DMS79 (cell line): ENCODE results near the gene VEPH1.

Experiments used
- DNase-seq: peaks from one replicate; lab custom pipeline; 2025; lab: John Stamatoyannopoulos, UW

VEPH1 gene

DNA sequence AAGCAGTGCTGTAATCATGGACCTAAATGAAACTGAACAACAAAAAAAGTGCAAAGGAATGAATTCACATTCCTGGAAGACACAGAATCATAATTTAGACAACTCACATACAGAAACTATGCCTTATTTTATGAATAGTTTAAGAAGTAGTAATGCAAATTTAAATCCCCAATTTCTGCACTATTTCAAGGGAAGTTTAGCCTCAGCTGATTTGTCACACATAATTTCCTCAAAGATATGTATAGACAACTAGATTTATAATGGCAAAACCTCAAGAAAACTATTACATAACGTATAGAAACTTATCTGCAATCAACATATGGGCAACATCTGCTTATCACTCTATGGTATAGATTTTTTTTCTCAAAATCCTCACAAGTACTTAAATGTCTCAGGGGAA, 74.4 kb downstream of the VEPH1 start:
- DNase-seq: no peak

DNA sequence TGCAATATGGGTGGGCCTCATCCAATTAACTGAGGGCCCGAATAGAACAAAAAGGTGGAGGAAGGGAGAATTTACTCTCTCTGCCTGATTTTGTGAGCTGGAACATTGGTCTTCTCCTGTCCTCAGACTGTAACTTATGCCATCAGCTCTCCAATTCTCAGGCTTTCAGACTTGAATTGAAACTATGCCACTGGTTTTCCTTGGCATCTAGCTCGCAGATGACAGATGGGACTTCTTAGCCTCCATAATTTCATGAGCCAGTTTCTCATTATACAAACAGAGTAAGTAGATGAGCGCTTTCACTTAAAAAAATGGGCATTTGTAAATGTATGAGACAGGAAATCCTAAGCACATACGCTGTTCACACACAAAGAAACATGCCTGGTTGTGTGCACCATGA, 75.3 kb downstream of the VEPH1 start:
- DNase-seq: no peak

DNA sequence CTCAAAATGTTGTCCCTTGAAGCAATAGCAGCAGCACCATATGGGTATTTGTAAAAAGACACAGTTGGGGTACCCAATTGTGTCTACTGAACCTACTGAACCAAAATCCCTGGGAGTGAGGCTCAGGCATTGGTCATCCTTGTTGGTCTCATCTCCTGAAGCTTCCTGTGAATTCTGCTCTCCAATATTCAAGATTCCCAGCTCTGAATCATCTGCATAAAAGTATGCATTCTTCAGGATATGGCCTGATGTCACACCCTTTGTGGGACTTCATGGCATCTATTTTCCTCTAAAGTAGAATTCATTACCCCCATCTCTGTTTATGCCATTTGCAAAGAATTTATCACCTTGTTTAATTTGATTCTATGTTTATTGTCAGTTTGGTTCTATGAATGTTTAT, 79.9 kb downstream of the VEPH1 start:
- DNase-seq: no peak

DNA sequence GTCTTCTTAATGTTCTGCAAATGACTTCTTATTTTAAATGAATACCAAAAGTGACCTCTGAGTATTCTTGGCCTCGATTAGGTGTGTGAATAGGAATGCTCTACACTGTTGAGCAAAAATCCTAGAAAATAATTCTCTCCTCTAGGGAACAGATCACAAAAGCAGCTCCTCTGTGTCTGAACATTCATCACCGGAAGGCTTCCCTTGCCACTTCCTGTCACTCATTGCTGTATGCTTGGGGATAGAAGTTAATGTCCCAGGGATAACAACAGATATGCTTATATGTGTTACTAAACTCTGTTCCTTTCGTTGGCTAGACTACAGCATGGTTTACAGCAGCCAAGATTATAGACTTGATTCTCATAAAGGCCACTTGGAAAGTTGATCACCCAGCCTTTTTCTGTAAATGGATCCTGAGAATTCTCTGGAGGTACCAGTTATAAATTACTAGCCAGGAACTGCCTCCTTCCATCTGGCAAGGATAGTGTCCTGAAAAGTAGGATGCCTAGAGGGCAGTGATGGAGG, 82.5 kb downstream of the VEPH1 start:
- no peak for DNase-seq

DNA sequence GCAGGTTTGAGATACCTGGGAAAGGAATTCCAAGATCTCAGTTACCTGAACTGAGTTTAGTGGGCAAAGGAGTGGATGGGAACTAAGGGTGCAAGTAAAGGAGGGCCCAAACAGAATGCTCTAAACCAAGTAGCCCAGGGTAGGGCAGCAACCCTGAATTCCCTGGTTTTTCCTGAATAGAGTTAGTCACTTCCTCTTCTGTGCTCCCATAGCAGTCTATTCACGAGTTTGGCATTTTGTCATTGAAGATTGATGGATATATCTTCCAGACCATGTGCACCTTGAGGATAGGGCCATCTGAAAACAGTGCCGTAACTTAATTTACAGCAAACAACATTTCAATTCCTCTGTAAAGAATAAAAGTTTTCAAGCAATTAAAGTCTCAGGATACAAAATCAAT, 85.1 kb downstream of the VEPH1 start:
- DNase-seq: no peak

DNA sequence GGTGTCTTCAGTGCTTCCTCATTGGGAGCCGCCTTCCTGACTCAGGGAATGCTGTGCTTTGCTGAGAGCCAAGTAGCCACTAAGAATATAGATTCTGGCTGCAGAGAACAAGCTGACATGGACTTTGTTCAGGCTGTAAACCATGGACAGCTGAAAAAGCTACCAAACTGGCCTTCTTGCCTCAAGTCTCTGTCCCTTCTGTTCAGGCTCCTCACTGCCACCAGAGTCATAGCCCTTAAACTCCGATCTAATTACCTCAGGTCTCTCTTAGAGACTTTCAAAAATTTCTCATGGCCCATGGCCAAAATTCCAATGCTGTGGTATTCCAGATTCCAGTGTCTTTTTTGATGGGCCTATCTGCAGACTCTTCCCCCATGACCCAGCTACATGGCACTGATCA, 86.0 kb downstream of the VEPH1 start:
- DNase-seq: no peak

DNA sequence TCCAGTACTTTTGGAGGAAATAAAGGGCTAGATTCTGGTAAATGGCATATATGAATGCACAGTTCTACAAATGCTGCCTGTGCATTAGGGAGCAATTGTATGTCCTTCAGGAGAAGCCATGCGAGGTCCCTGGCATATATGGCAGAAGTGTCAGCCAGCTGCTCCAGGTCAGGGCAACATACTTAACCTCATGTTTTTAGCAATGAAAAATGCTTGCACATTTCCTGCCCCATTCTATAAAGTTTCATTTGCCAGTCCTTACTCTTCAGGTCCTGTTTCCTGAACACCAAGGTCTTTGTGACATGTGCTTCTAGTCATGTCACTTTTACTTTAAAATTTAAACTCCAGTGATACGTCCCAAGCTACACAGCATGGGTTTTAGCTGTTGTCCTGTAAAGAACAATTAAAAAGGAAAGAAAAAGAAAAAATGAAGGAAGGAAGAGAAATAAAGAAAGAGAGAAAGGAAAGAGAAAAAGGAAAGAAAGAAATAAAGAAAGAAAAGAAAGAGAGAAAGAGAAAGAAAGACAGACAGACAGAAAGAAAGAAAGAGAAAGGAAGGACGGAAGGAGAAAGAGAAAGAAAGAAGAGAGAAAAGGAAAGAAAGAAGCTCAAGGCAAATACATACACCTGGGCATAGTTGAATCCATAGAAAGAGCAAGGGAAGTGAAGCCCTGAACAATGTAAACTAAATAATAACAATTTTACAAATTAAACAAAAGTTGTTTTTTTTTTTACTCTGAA, 86.7 kb downstream of the VEPH1 start:
- DNase-seq: no peak

DNA sequence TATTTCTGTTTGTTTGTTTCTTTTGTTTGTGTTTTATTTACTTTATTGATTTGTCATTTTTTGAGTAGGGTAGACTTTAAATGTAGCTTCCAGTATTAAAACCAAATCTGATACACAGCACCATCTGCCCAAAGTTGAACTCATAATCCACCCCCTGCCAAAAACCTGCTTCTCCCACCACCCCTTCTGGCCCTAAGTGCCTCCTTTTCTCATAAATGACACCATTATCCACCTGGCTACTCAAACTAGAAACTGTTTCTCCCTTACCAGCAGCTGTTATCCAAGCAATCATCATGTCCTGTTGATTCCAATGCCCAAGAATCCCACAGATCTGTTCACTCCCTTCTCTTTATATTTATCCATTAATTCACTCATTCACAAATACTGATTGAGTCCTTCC, 88.4 kb downstream of the VEPH1 start:
- no peak for DNase-seq

DNA sequence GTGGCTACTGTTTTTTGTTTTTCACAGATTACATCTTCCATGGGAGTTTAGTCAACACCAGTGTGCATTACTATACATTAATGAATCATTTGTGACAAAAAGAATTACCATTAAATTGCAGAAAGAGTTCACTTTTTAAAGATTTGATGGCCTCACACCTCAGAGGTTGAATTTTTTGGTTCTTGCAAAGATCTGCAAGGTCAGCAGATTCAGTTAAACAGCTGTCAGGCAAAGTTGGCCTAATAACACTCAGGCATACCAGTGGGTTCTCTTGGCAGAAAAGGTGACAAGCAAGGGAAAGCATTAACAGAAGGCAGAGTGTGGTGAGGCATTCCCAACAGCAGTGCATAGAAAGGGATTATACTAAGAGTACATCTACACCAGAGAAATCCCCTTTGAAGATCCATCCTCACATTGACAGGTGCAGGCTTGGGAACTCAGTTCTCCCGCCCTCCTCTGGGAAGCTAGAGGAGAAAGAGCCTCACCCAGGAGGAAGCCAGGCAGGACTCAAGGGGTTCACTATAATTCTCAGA, 90.8 kb downstream of the VEPH1 start:
- no peak for DNase-seq

DNA sequence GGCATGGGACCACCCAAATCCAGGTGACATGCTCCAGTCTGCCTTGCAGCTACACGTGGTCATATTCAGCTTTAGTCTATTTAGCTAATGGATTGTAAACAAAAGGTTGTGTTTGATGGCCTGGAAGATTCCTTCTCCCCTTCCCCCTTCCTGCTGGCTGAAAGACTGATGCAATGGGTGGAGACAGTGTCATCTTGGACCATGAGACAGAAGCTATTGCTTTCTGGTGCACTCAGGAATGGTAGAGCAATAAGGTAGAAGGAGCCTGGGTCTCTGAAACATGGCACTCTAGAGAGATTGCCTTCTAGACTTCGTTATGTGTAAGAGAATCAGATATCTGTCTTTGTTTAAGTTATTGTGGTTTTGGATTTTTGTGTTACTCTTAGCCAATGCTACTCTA, 92.3 kb downstream of the VEPH1 start:
- no peak for DNase-seq

DNA sequence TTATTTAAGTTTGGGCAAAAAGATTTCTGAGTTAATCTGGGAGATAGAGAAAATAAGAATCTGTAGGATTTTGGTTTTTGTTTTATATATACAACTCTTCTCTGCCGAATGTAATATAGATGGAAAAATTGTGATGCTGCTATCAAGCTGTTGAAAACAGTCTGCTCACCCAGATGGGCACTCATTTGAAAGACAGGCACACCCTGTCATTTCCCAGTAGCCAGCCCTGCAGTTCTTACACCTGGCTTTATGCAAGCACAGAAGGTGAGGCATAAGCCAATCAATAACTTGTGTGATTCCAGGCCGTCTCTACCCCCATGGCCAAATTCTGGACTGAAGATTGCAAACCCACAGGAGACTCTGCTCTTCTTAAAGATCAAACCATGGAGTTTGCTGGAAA, 93.7 kb downstream of the VEPH1 start:
- DNase-seq: no peak

DNA sequence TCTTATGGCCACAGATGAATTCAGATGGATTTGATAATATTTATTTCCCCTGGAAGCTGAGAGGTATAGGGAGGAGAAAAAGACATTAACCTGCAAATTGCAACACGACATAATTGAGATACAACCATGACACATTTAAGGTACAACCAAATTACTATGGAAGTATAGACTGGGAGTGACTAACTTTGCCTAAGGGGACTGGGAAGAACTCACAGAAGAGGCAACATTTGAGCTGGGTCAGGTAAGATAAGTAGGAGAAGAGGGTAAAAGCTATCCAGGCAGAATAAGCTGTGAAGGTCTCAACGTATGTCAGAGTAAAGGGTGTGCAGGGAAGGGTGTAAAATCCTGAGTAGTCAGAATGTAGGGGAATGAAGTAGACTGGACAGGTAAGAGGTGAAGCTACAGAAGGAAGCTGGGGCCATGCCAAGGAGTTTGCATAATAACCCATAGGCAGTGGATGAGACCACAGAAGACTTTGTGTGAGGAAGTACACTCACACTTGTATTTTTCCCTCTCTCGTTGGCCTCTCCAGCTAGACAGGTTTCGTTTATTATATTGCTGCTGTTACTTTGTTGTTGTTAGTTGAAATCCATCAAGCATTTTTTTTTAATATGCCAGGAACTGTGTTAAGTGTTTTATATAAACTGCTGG, 94.6 kb downstream of the VEPH1 start:
- DNase-seq: no peak

DNA sequence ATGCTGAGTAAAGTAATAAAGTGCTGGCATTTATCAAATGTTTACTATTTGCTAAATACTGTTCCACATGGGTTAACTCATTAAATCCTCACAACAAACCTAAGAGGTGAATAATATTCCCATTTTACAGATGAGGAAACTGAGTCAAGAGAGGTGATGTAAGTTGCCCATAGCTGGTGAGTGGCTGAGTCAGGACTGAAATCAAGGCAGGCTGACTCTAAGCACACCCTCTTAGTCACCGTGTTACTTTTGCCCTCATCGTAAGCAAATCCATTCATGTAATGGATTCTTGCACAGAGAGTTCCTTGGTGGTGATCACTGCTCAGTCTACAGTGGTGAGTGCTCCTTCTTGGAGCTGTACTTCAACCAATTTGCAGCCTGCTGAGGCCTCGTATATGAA, 95.4 kb downstream of the VEPH1 start:
- DNase-seq: no peak

DNA sequence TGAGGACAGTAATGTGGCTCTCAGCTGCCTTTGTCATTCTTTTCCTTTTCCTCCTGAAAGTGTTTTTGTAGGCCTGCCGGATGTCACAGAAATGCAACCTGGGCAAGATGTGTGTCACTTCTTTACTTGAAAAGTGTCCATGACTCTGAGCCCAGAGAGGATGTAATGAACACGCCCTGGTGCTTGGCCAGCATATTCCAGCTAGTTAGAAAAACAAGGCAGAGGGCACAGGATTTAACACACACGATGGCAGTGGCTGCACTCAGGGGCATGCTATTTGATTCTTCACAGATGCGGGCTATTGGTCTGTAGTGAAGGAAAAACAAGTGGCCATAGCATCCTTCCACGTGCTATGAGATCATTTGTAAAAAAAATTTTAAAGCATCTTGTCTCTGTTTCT, 96.8 kb downstream of the VEPH1 start:
- no peak for DNase-seq

DNA sequence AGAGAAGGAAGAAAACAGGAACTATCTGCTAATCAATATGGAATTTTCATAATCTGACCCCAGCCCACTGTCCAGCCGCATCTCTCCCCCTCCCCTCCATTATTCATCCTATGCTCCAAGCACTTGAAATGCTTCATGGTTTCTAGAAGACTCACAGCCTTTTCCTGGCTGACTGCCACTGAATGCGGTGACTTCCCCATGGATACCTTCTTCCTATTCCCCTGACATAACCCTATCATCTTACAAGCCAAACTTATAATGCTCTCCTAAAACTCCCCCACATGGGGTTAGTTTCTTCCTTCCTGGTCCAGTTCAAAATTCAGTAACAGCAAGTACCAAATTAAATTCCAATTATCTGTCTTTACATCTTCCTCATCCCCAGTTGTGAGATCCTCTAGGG, 97.8 kb downstream of the VEPH1 start:
- DNase-seq: no peak

DNA sequence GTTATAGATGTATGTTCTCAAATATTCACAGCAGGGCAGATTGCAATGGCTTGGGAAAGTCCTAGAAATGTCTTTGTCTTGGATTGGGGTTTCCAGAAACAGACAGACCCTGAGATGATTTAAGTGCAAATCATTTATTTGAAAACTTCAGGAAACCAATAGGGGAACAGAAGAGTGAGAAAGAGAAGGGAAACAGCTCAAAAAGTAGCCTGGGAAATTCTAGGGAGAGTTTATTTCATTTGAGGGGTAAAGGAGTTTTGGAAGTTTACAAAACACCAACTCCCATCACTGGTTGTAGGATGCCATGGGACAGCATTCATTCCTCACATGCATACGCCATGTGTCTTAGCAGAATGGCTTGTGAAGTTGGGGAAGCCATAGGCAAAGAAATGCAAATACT, 98.8 kb downstream of the VEPH1 start:
- DNase-seq: no peak

DNA sequence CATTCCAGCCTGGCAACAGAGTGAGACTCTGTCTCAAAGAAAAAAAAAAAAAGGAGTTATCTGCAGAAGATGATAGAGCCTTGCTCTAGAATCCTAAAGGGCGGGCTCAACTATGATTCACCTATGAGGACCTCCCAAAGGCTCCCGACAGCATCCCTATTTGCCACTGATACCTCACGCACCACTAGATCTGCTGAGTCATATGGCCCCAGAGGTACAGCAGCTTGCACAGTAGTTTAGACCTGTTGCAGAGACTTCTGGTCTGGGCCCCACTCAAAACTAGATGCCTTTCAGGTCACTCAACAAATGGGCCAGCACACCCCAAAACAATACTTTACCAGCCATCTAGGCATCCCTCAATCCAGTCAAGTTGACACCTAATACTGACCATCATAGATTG, 104.6 kb downstream of the VEPH1 start:
- no peak for DNase-seq

DNA sequence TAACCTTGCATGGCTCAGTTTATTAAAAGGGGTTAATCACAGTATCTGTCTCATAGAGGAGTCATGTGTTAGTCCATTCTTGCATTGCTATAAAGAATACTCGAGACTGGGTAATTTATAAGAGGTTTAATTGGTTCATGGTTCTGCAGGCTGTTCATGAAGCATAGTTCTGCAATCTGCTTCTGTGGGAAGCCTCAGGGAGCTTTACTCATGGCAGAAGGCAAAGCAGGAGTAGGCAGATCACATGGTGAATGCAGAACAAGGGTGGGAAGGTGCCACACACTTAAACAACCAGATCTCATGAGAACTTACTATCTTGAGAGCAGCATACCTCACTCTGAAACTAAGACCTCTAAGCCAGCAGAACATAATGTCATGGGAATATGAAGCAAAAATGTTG, 108.8 kb downstream of the VEPH1 start:
- DNase-seq: no peak

DNA sequence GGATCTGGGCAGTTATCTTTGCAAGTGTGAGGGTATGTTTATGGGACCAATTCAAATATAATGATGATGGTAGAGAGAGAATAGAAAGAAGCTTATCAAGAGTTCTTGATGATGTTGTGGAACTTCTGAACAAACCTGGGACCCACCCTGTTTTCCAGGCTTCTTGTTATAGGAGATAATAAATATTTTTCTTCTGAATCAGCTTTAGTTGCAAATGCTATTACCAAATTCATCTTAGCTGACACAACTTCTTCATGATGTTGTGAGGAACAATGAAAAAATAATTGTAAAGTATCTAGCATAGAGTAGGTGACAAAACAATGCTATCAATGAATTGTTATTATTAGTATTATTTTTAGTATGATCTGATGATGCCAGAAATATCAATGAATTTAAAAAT, 110.1 kb downstream of the VEPH1 start:
- DNase-seq: no peak

DNA sequence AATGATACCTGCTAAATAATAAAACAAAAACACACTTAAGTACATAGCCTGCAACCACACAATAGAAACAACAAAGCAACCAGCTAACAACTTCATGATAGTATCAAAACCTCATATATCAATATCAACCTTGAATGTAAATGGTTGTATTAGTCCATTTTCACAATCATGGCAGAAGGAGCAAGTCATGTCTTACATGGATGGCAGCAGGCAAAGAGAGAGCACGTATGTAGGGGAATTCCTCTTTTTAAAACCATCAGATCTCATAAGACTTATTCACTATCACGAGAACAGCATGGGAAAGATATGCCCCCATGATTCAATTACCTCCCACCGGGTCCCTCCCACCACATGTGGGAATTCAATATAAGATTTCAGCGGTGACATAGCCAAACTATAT, 111.1 kb downstream of the VEPH1 start:
- DNase-seq: no peak

DNA sequence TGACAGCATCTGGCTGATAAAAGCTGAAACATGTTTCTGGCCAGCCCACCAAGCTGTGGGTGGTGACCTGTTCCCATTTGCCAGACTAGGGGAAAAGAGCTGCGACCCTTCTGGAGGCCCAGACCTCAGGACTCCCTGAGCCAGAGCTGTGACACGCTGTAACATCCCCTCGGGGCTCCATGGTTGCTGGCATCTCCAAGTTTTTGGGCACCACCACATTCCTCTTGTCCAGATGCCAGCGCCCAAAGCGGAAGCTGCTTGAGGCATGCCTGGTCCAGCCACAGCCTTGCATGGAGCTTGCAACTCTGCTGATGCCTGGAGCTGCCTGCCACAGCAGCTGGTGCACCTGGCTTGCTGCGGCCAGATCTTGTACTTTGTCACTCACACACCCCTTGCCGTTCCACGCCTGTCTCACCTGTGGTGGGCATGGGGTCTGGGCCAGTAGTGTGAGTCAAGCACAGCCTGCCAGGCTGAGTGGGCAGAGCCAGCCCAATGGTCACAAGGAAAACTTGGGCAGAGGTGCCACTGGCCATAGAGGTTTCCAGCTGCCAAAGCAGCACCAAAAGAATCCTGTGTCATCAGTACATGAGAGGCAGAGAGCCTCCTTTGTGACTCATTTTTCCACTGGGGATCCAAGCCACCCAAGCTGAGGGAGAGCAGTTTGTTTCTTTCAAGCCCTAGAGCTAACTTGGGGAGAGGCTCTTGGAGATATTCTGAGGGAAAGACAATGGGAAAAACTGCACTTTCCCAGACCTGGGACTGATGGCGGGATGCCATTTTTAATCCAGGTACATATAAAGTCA, 112.3 kb downstream of the VEPH1 start:
- no peak for DNase-seq

DNA sequence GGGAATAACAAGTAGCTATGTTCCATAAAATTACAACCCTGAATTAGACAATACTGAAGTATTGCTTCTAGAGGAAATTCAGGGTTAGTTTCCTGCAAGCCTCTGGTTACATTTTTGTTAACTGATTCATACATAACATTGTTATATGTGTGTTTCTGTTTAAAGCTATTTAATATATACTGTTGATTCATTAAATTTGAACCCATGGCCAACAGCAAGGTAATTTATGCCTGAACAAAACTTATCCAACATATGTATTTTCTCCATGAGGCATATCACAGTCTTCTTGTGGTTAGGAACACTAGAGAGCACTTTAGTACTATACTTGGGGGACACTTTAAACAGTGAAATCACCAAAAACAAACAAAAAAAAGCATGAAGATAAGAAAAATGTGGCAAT, 114.2 kb downstream of the VEPH1 start:
- DNase-seq: no peak
